BLaER1 (cell line): ENCODE data around the gene ETF1.

Experiments
- H3K27ac ChIP-seq: shearing (Covaris generic); formaldehyde crosslinking; 2 replicates; pipeline ENCODE4 v1.8.1; 2022
- H3K27me3 ChIP-seq: shearing (Covaris generic); formaldehyde crosslinking; 2 replicates; pipeline ENCODE4 v1.8.1; 2022
- H3K36me3 ChIP-seq: shearing (Covaris generic); formaldehyde crosslinking; 2 replicates; pipeline ENCODE4 v1.8.1; 2022
- H3K4me1 ChIP-seq: shearing (Covaris generic); formaldehyde crosslinking; 2 replicates; pipeline ENCODE4 v1.8.1; 2022
- H3K4me2 ChIP-seq: shearing (Covaris generic); formaldehyde crosslinking; 2 replicates; pipeline ENCODE4 v1.8.1; 2022
- H3K4me3 ChIP-seq: shearing (Covaris generic); formaldehyde crosslinking; 2 replicates; pipeline ENCODE4 v1.8.1; 2022
- H3K9ac ChIP-seq: shearing (Covaris generic); formaldehyde crosslinking; 2 replicates; pipeline ENCODE4 v1.8.1; 2022
- H3K9me3 ChIP-seq: shearing (Covaris generic); formaldehyde crosslinking; 2 replicates; pipeline ENCODE4 v1.8.1; 2022
- H4K20me1 ChIP-seq: shearing (Covaris generic); formaldehyde crosslinking; 2 replicates; pipeline ENCODE4 v1.8.1; 2022
- Cebpa-rat ChIP-seq: shearing (Covaris generic); IDR thresholded peaks from 2 replicates; pipeline ENCODE4 v1.8.1; 2022

The ETF1 gene

DNA sequence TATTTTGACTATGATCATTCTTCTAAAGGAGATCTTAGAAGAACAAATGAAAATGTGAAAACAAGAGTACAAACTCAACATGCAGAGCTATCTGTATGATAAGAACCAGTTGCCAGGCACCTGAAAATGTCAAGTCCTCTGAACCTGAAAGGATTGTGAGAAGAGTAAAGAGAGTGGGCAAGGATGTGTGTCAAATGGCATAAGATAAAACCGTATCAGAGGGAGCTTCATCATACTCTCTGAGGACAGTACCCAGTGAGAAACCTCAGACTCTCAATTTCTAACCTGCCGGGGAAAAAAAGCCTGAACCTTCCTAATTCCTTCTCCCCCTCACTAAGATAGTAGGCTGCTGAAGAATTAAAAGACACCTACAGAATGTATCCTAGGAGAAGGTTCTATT is 6.8 kb downstream of the ETF1 start:
- peaks cover 15% of the 10 kb centered on the region for H3K4me1 ChIP-seq
- peaks cover 88% of the 10 kb centered on the region for H3K36me3 ChIP-seq
- H3K27ac ChIP-seq, result no peak overlapping the region
- H3K27me3 ChIP-seq, result no peaks in the 10 kb centered on the region
- H4K20me1 ChIP-seq, result peaks cover 100% of the 10 kb centered on the region
- no peak overlapping the region for H3K9ac ChIP-seq
- no peaks in the 10 kb centered on the region for H3K9me3 ChIP-seq
- H3K4me2 ChIP-seq, result no peak overlapping the region
- H3K4me3 ChIP-seq, result no peak overlapping the region
- no peak for TF ChIP-seq Cebpa-rat

DNA sequence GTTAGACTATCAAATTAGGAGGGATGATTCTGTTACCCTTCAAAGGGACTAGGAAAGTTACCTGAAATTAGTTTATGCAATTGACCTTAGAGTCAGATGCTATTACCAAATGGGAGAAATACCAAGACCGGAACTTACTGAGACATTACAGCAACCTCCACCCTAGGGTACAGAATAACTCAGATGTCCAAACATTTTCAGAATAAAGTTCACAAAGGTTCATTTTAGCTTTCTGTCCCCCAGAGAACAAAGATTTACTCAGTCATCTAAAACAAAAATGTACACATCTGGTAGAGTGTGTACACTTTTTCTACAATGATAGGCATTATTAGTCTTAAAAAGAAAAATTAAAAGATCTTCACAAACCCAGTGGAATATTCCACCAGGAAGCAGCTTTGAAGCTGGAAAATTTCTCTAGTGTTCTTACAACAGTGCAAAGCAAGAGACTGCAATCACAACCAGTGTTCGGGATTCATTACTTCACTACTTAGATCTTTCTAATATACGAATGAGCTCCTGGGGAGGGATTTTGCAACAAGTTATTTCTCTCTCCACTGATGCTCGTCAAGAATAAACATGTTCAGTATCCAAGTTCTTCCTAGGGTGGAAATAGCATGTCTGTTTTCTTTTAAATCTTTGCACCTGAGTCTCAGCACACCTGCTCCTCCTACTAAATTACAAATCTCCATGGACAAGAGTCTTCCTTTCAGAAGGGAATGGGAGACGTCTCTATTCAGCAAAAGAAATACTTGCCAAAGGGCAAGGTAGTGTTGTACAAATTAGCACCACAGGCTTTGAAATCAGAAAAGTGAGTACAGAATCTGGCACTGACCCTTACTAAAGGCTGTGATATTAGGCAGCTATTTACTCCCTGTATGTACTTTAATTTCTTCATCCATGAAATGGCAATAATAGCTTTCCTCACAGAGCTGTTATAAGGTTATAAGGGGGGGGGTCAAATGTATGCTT is 8.8 kb downstream of the ETF1 start:
- no peak overlapping the region for H3K27ac ChIP-seq
- H4K20me1 ChIP-seq, result peaks cover 100% of the 10 kb centered on the region
- no peaks in the 10 kb centered on the region for H3K27me3 ChIP-seq
- no peaks in the 10 kb centered on the region for H3K9me3 ChIP-seq
- no peak overlapping the region for H3K9ac ChIP-seq
- no peak overlapping the region for H3K4me2 ChIP-seq
- peaks cover 91% of the 10 kb centered on the region for H3K36me3 ChIP-seq
- no peaks in the 10 kb centered on the region for H3K4me1 ChIP-seq
- no peak overlapping the region for H3K4me3 ChIP-seq
- TF ChIP-seq Cebpa-rat, result no peak

DNA sequence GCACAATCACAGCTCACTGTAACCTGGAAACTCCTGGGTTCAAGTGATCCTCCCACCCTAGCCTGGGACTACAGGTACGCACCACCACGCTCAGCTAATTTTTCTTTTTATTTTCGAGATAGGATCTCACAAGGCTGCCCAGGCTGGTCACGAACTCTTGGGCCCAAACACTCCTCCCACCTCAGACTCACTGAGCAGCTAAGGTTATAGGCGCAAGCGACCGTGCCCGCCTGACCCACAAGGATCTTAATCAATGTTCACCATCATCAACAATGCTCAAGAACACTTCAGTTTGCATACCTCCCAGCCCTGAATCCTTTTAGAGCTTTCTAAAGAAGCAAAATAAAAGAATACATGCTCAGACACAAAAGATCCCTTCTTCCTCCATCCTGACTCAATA is 13.2 kb downstream of the ETF1 start:
- H4K20me1 ChIP-seq, result peaks cover 100% of the 10 kb centered on the region

DNA sequence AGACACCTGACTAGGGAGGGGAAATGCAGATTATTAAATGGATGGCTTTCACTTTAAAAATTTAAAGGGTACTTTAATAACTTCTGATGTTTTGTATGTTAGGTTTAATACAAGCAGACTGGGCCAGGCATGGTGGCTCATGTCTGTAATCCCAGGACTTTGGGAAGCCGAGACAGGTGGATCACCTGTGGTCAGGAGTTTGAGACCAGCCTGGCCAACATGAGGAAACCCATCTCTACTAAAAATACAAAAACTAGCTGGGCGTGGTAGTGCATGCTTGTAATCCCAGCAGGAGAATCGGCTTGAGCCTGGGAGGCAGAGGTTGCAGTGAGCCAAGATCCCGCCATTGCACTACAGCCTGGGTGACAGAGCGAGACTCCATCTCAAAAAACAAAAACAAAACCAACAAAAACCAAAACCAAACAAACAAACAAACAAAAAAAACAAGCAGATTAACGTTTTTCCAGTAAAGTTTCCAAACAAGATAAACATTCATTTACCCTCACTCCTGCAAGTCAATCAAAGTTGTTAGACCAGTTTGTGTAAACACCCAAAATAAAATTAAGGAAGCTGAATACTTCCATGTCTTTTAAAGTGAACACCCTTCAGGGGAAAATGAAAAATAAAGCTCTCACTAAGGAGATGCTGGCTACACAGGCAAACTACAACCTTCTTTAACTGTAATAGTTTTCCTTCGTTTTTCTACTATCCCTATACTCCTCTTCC is 14.1 kb downstream of the ETF1 start:
- H3K27me3 ChIP-seq, result no peaks in the 10 kb centered on the region
- no peak for TF ChIP-seq Cebpa-rat
- peaks cover 21% of the 10 kb centered on the region for H3K4me1 ChIP-seq
- H3K36me3 ChIP-seq, result peaks cover 90% of the 10 kb centered on the region
- H4K20me1 ChIP-seq, result peaks cover 100% of the 10 kb centered on the region
- no peak overlapping the region for H3K4me3 ChIP-seq
- H3K9ac ChIP-seq, result no peak overlapping the region
- no peaks in the 10 kb centered on the region for H3K9me3 ChIP-seq
- H3K27ac ChIP-seq, result no peak overlapping the region
- no peak overlapping the region for H3K4me2 ChIP-seq

More for the DNA sequence above, 13.2 kb downstream of the ETF1 start:
- no peaks in the 10 kb centered on the region for H3K9me3 ChIP-seq
- H3K27me3 ChIP-seq, result no peaks in the 10 kb centered on the region
- H3K4me1 ChIP-seq, result peaks cover 19% of the 10 kb centered on the region
- no peak overlapping the region for H3K4me3 ChIP-seq
- H3K36me3 ChIP-seq, result peaks cover 97% of the 10 kb centered on the region
- TF ChIP-seq Cebpa-rat, result no peak
- no peak overlapping the region for H3K27ac ChIP-seq
- no peak overlapping the region for H3K4me2 ChIP-seq
- no peak overlapping the region for H3K9ac ChIP-seq

DNA sequence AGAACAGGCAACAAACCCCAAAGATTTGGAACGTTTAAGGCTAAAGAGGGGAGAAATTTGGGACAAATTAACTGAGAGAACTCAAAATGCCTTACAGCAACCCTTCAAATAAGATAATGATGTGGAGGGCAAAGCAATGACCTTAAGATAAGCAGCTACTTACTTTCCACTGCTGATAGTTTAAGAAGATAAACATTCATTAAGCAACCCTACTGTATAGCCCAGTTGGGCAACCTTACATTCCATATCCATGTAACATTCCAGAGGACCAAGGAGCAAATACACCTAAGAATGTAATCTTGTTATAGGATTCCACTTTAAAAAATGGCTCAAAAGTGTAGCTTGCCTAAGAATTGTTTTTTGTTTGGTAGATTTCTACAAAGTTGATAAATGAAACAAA is 14.8 kb downstream of the ETF1 start:
- 0 out of 2 replicates have a peak overlapping the region, but pooled peaks have one; percentile 5 for H3K4me2 ChIP-seq
- H3K27me3 ChIP-seq, result no peaks in the 10 kb centered on the region
- peaks cover 100% of the 10 kb centered on the region for H4K20me1 ChIP-seq
- H3K4me3 ChIP-seq, result no peak overlapping the region
- H3K9me3 ChIP-seq, result no peaks in the 10 kb centered on the region
- H3K4me1 ChIP-seq, result peaks cover 28% of the 10 kb centered on the region
- no peak overlapping the region for H3K27ac ChIP-seq
- H3K36me3 ChIP-seq, result peaks cover 90% of the 10 kb centered on the region
- no peak for TF ChIP-seq Cebpa-rat
- no peak overlapping the region for H3K9ac ChIP-seq

DNA sequence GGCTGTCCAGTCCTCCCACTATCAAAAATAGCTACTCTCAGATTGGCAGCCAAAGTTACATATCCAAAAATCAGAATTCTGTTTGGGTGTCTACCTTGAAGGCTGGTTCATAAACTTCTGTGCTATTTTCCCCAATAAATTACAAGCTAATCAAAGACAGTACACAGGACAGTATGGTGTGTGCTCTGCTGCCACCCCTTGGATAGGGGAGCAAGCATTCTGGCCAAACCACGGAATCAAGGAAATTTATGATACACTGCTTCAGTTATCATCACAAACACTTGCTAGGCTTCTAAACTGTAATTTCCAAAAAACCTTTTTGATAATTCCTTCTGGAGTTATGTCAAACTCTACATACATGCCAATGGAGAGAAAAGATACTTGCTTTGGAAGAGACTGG is 15.9 kb downstream of the ETF1 start:
- no peak for TF ChIP-seq Cebpa-rat
- Histone ChIP-seq H4K20me1 (peaks cover 100% of the 10 kb centered on the region), H3K9me3 (no peaks in the 10 kb centered on the region), H3K27me3 (no peaks in the 10 kb centered on the region), H3K36me3 (peaks cover 85% of the 10 kb centered on the region), H3K27ac (no peak overlapping the region), H3K4me3 (no peak overlapping the region), H3K4me2 (peak overlapping the region; percentile 8; the same call in 1 of the 2 replicates), H3K9ac (no peak overlapping the region), H3K4me1 (peaks cover 31% of the 10 kb centered on the region)

DNA sequence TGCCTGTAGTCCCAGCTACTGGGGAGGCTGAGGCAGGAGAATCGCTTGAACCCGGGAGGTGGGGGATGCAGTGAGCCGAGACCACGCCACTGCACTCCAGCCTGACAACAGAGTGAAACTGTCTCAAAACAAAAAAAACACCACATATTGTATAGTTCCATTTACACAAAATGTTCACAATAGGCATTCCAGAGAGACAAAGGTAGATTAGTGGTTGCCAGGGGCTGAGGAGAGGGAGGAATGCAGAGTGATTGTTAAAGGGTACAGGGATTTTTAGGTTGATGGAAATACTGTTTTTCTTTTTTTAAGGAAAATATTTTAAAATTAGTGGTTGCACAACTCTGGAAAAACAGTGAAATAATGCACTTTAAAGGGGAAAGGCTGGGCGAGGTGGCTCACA is 19.6 kb downstream of the ETF1 start:
- H3K9ac ChIP-seq, result no peak overlapping the region
- no peak for TF ChIP-seq Cebpa-rat
- H3K9me3 ChIP-seq, result no peaks in the 10 kb centered on the region
- H3K36me3 ChIP-seq, result peaks cover 75% of the 10 kb centered on the region
- peaks cover 98% of the 10 kb centered on the region for H4K20me1 ChIP-seq
- no peak overlapping the region for H3K27ac ChIP-seq
- peaks cover 24% of the 10 kb centered on the region for H3K4me1 ChIP-seq
- H3K27me3 ChIP-seq, result no peaks in the 10 kb centered on the region
- H3K4me2 ChIP-seq, result no peak overlapping the region
- H3K4me3 ChIP-seq, result no peak overlapping the region

DNA sequence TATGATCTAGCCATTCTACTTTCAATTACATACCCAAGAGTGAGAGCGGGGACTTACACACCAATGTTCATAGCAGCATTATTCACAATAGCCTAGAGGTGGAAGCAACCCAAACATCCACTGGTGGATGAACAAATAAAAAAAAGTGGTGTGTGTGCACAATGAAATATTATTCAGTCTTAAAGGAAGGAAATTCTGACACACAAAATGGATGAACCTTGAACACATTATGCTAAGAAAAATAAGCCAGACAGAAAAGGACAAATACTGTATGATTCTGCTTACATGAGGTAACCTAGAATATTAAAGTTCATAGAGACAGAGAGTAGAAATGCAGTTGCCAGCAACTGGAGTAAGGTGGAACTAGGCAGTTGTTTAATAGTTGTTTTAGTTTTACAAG is 22.1 kb downstream of the ETF1 start:
- peaks cover 12% of the 10 kb centered on the region; the same call in 1 of the 2 replicates for H3K4me1 ChIP-seq
- no peaks in the 10 kb centered on the region for H3K27me3 ChIP-seq
- H4K20me1 ChIP-seq, result peaks cover 98% of the 10 kb centered on the region
- no peak overlapping the region for H3K4me3 ChIP-seq
- H3K9ac ChIP-seq, result no peak overlapping the region
- no peaks in the 10 kb centered on the region for H3K9me3 ChIP-seq
- H3K36me3 ChIP-seq, result peaks cover 77% of the 10 kb centered on the region
- H3K27ac ChIP-seq, result no peak overlapping the region
- H3K4me2 ChIP-seq, result no peak overlapping the region
- no peak for TF ChIP-seq Cebpa-rat

DNA sequence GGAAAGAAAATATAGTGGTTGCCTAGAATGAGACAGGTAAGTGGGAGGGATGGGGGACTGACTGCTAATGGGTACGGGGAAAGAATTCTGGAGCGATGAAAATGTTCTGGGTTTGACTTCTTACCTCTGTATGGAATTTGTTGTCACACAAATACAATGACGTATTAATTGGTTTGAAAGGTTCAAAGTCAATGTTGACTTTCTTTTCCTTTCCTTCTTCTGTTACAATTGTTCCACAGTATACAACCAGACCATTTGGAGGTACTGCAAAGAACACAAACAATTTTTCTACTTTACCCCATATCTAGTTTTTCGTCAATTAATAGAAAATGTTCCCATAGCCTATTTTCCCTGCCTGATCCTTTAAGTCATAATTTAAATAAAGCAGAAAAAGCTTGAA is 25.6 kb downstream of the ETF1 start:
- H3K27ac ChIP-seq, result no peak overlapping the region
- H3K4me1 ChIP-seq, result no peaks in the 10 kb centered on the region
- H3K36me3 ChIP-seq, result peaks cover 87% of the 10 kb centered on the region
- H3K4me2 ChIP-seq, result no peak overlapping the region
- H3K27me3 ChIP-seq, result no peaks in the 10 kb centered on the region
- no peak overlapping the region for H3K4me3 ChIP-seq
- TF ChIP-seq Cebpa-rat, result no peak
- no peak overlapping the region for H3K9ac ChIP-seq
- H3K9me3 ChIP-seq, result no peaks in the 10 kb centered on the region
- peaks cover 97% of the 10 kb centered on the region for H4K20me1 ChIP-seq

DNA sequence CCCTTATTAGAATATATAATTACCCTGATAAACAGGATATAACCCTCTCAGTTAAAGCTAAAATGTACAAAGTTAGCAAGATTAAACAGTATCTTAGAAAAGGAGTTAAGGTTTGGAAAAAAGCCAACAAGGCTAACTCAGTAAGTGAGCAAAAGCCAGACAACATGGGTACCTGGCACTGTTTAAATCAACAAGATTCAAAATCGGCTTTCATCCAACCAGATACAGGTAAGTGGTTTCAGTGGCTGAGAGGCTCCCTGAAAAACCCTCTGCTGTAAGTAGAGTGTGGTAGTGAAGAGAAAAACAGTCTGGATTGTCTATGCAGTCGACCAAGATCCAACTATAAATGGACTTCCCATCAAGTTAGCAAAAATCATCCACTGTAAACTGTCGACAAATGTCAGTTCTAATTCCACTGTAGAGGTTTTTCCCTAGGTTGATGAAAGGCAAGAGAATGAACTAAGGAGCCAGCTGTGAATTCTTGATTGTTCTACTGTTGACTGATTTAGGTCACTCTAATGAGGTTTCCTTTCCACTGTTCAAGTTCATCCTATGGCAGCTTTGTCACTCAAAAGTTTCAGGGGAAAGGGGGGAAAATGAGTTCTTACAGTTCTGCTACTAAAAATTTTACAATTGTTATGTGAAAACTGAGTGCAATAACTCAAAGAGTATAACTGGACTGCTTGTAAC is 27.3 kb downstream of the ETF1 start:
- no peaks in the 10 kb centered on the region for H3K9me3 ChIP-seq
- no peak overlapping the region for H3K4me2 ChIP-seq
- H4K20me1 ChIP-seq, result peaks cover 87% of the 10 kb centered on the region
- no peaks in the 10 kb centered on the region for H3K4me1 ChIP-seq
- no peak for TF ChIP-seq Cebpa-rat
- no peak overlapping the region for H3K27ac ChIP-seq
- H3K36me3 ChIP-seq, result peaks cover 93% of the 10 kb centered on the region
- H3K9ac ChIP-seq, result no peak overlapping the region
- H3K4me3 ChIP-seq, result no peak overlapping the region
- no peaks in the 10 kb centered on the region for H3K27me3 ChIP-seq
